ENCODE results near the gene GAL. TPM values are rescaled to one million over a fixed set of nuclear protein-coding genes. Genes with fewer than 3 reads are reported as not detected.

Gene GAL
- total RNA-seq, 5 donors from 2014 or later (not counting 1 experiment from before 2014, with no cell fraction given): 0.35 TPM; not detected in 4

DNA sequence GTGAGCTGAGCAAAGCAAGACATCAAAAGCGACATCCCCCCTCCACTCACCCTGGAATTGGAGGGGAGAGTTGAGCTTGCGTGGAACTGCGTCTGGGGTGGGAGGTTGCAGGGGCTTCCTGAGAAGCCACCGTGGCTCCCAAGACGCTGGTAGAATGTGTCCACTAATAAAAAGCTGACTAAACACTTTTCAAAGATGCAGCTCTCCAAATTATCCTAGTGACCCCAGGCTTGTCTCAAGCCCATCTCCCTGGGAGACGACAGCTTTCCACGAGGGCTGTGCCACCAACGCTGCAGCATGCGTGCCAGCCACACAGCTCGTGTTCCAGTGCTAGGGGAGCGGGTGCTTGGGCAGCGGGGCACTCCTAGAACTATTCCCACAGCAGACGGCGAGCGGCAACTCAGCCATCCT, 6.3 kb upstream of the GAL start:
- no peaks in the 10 kb centered on the region for H3K9me3 Mint-ChIP-seq
- H3K27ac ChIP-seq (ENCODE audit: low read length): no peak overlapping the region
- ATAC-seq (replicated peaks in 1 of 4) (no peak), DNase-seq (no peak)
- peaks cover 0 to 32% of the 10 kb centered on the region in 2 experiments for H3K27me3 ChIP-seq (replicated peaks in 1 of 2; ENCODE audit: control insufficient read depth in 2 of 2, extremely low read depth in 1 of 2, insufficient read depth in 2 of 2, low read length in 1 of 2)
- peaks cover 0 to 4% (median 0%) of the 10 kb centered on the region in 3 donors for H3K4me1 Mint-ChIP-seq
- H3K36me3 Mint-ChIP-seq: no peaks in the 10 kb centered on the region
- H3K36me3 ChIP-seq (ENCODE audit: control insufficient read depth in 2 of 2, extremely low read depth in 1 of 2, insufficient read depth in 1 of 2, low read length in 1 of 2): no peaks in the 10 kb centered on the region
- H3K9me3 ChIP-seq: no peaks in the 10 kb centered on the region
- H3K4me1 ChIP-seq (ENCODE audit: control insufficient read depth in 1 of 2, extremely low read depth in 1 of 2, insufficient read depth in 2 of 2, low read length in 2 of 2): no peaks in the 10 kb centered on the region
- 92% methylated on average over 2 of the region's 15 CpGs for WGBS (ENCODE audit: insufficient coverage)
- no peak overlapping the region for H3K27ac Mint-ChIP-seq
- H3K4me3 ChIP-seq (ENCODE audit: control insufficient read depth in 1 of 2, extremely low read depth in 1 of 2, low read length in 1 of 2): no peak overlapping the region
- ChIA-PET POLR2A (no interaction called here), CTCF (no interaction called here)
- H3K4me3 Mint-ChIP-seq: no peak overlapping the region
- H3K27me3 Mint-ChIP-seq: peaks cover 4 to 13% of the 10 kb centered on the region in 2 donors

DNA sequence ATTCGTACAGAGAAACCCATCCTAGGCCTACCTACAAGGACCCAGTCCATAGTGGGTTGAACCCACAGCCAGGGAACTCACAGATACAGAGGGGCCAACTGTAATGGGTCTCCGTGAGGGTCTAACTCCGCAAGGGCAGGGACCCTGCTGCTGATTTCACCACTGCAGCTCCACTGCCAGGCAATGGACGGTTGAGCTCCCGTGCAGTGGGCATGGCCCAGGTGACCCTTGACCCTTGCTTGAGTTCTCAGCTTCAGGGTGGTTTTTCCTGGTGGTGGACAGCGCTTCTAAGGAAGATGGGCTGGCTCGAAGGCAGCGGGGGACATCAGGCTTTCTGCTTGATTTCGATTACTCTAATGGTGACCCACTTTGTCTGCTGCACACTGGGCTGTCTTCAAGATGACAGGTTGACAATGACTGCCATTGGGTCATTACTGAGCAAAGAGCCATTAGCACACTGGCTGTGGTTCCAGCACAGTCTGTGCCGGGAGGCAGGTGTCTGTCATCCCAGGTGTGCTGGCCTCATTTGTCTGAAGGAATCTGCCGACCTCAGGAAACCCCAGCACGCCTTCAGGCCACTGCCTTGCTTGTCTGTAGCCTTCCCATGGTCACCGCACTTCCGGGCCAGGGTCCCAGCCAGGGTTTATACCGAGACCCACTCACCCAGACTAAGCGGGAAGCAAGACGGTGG, 3.7 kb upstream of the GAL start:
- H3K36me3 ChIP-seq (ENCODE audit: control insufficient read depth in 2 of 2, extremely low read depth in 1 of 2, insufficient read depth in 1 of 2, low read length in 1 of 2): no peaks in the 10 kb centered on the region
- POLR2A ChIA-PET: no interaction called here
- peaks cover 8 to 25% of the 10 kb centered on the region in 2 donors for H3K27me3 Mint-ChIP-seq
- no peak overlapping the region for H3K27ac ChIP-seq (ENCODE audit: low read length)
- CTCF ChIA-PET: no interaction called here
- H3K4me1 Mint-ChIP-seq: peaks cover 2 to 6% (median 3%) of the 10 kb centered on the region in 3 donors
- ATAC-seq (replicated peaks in 1 of 4): no peak
- no peak overlapping the region for H3K27ac Mint-ChIP-seq
- no peaks in the 10 kb centered on the region for H3K36me3 Mint-ChIP-seq
- H3K27me3 ChIP-seq (replicated peaks in 1 of 2; ENCODE audit: control insufficient read depth in 2 of 2, extremely low read depth in 1 of 2, insufficient read depth in 2 of 2, low read length in 1 of 2): peaks cover 0 to 49% of the 10 kb centered on the region in 2 experiments
- no peak for DNase-seq
- no peak overlapping the region for H3K4me3 Mint-ChIP-seq
- peaks cover 0 to 13% of the 10 kb centered on the region in 2 experiments for H3K4me1 ChIP-seq (ENCODE audit: control insufficient read depth in 1 of 2, extremely low read depth in 1 of 2, insufficient read depth in 2 of 2, low read length in 2 of 2)
- 92% methylated on average over 11 of the region's 17 CpGs for WGBS (ENCODE audit: insufficient coverage)
- no peak overlapping the region for H3K4me3 ChIP-seq (ENCODE audit: control insufficient read depth in 1 of 2, extremely low read depth in 1 of 2, low read length in 1 of 2)
- H3K9me3 Mint-ChIP-seq: no peaks in the 10 kb centered on the region
- H3K9me3 ChIP-seq: no peaks in the 10 kb centered on the region

DNA sequence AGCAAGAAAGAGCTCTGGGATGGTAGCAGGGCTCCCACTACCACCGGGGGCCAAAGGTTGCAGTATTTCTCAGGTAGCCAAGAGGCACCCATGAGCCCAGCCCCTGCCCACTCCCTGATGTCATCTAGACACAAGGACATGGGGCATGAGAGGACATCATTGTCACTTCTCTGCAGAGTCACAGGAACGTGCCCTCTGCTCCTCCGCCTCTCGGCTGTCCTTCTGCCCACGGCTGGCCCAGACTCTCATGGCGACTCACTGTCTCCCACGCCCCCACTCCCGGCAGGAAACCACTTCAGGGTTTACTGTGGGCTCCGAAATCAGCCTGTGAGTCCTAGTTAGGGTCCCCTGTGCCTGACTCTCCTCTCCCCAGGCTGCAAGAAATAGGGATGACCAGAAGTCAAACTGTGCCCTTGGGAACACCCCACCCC, 1.8 kb upstream of the GAL start:
- Mint-ChIP-seq H3K27me3 (peaks cover 26 to 42% of the 10 kb centered on the region in 2 donors), H3K9me3 (no peaks in the 10 kb centered on the region), H3K4me3 (peak overlapping the region in 1 of 3 donors; percentile 13), H3K36me3 (no peaks in the 10 kb centered on the region), H3K27ac (no peak overlapping the region), H3K4me1 (peaks cover 3 to 11% (median 6%) of the 10 kb centered on the region in 3 donors)
- ChIA-PET POLR2A (no interaction called here), CTCF (no interaction called here)
- H3K27me3 ChIP-seq (replicated peaks in 1 of 2; ENCODE audit: control insufficient read depth in 2 of 2, extremely low read depth in 1 of 2, insufficient read depth in 2 of 2, low read length in 1 of 2): peaks cover 0 to 63% of the 10 kb centered on the region in 2 experiments
- peaks cover 0 to 13% of the 10 kb centered on the region in 2 experiments for H3K4me1 ChIP-seq (ENCODE audit: control insufficient read depth in 1 of 2, extremely low read depth in 1 of 2, insufficient read depth in 2 of 2, low read length in 2 of 2)
- H3K9me3 ChIP-seq: no peaks in the 10 kb centered on the region
- H3K36me3 ChIP-seq (ENCODE audit: control insufficient read depth in 2 of 2, extremely low read depth in 1 of 2, insufficient read depth in 1 of 2, low read length in 1 of 2): no peaks in the 10 kb centered on the region
- WGBS (ENCODE audit: insufficient coverage): 33% methylated on average over 9 of the region's 9 CpGs
- H3K4me3 ChIP-seq (ENCODE audit: control insufficient read depth in 1 of 2, extremely low read depth in 1 of 2, low read length in 1 of 2): no peak overlapping the region
- ATAC-seq (replicated peaks in 1 of 4) (no peak), DNase-seq (no peak)
- no peak overlapping the region for H3K27ac ChIP-seq (ENCODE audit: low read length)

DNA sequence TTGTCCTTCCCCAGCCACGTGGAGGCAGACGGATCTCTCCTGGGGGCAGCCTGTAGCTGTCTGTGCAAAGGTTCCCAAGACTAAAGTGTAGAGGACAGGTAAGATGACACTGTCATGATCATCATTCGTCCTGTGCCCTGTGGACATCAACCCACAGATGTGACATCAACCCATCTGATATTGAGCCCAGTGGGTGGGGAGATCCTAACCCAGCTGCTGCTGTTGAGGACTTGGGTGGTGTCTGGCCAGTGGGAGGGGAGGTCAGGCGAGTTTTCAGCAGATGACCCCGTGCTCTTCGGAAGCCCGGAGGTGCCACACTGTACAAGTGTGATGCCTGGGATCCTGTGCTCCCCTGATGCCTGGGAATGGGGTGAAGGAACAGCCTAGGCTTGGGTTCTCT, 1.2 kb upstream of the GAL start:
- Mint-ChIP-seq H3K27me3 (peaks cover 26 to 46% of the 10 kb centered on the region in 2 donors), H3K4me3 (peak overlapping the region in 1 of 3 donors; percentile 13)

DNA sequence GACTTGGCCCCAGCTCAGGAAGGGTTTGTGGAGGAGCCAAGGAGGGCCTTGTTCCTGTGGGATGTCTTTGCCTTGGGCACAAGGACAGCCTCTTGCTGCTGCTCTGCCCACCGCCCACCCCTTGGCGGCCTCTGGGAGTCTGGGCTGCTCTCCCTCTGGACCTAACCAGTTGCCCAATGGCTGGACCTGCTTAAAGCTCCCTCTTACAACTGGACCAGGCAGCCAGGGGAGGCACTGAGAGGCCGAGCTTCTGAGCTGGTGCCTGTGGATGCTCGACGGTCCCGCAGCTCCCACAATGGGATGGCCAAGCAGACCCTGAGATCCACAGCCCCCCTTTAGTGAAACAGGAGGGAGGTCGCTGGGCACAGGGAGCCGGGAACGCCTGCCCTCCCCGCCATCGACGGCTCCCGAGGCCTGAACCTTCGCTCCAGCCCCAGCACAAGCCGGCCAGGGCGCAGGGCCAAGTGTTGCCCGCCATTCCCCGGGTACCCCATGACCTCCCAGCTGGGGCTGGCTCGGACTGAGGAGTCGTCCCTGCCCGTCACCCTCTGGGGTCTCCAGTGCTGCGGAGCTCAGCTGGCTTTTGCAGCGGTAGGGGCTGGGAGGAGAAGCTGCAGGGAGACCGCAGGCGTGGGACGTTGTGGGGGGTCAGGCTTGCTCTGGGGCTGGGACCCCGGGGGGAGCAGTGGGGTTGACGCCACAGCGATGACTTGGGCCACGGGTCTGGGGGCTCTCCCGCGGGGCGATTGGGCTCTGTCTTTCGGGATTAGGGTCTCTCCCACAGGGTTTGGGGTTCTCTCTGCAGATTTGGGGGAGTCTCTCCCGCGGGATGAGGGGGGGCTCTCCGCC, 584 bp upstream of the GAL start:
- H3K27ac ChIP-seq (ENCODE audit: low read length): no peak overlapping the region
- H3K27ac Mint-ChIP-seq: no peak overlapping the region
- no peaks in the 10 kb centered on the region for H3K9me3 ChIP-seq
- H3K27me3 Mint-ChIP-seq: peaks cover 26 to 46% of the 10 kb centered on the region in 2 donors
- H3K4me3 ChIP-seq (ENCODE audit: control insufficient read depth in 1 of 2, extremely low read depth in 1 of 2, low read length in 1 of 2): no peak overlapping the region
- H3K27me3 ChIP-seq (replicated peaks in 1 of 2; ENCODE audit: control insufficient read depth in 2 of 2, extremely low read depth in 1 of 2, insufficient read depth in 2 of 2, low read length in 1 of 2): peaks cover 0 to 62% of the 10 kb centered on the region in 2 experiments
- no peak for ATAC-seq (replicated peaks in 1 of 4)
- H3K36me3 Mint-ChIP-seq: no peaks in the 10 kb centered on the region
- 42% methylated on average over 34 of the region's 37 CpGs for WGBS (ENCODE audit: insufficient coverage)
- H3K4me1 Mint-ChIP-seq: peaks cover 3 to 11% (median 8%) of the 10 kb centered on the region in 3 donors
- peak overlapping the region in 1 of 3 donors; percentile 13 for H3K4me3 Mint-ChIP-seq
- ChIA-PET POLR2A (no interaction called here), CTCF (no interaction called here)
- H3K9me3 Mint-ChIP-seq: no peaks in the 10 kb centered on the region
- H3K4me1 ChIP-seq (ENCODE audit: control insufficient read depth in 1 of 2, extremely low read depth in 1 of 2, insufficient read depth in 2 of 2, low read length in 2 of 2): peaks cover 0 to 13% of the 10 kb centered on the region in 2 experiments
- no peak for DNase-seq
- no peaks in the 10 kb centered on the region for H3K36me3 ChIP-seq (ENCODE audit: control insufficient read depth in 2 of 2, extremely low read depth in 1 of 2, insufficient read depth in 1 of 2, low read length in 1 of 2)

More for the DNA sequence above, 1.2 kb upstream of the GAL start:
- POLR2A ChIA-PET: no interaction called here
- Mint-ChIP-seq H3K4me1 (peaks cover 3 to 11% (median 6%) of the 10 kb centered on the region in 3 donors), H3K9me3 (no peaks in the 10 kb centered on the region), H3K27ac (no peak overlapping the region), H3K36me3 (no peaks in the 10 kb centered on the region)
- ATAC-seq (replicated peaks in 1 of 4) (no peak), DNase-seq (no peak)
- peaks cover 0 to 64% of the 10 kb centered on the region in 2 experiments for H3K27me3 ChIP-seq (replicated peaks in 1 of 2; ENCODE audit: control insufficient read depth in 2 of 2, extremely low read depth in 1 of 2, insufficient read depth in 2 of 2, low read length in 1 of 2)
- peaks cover 0 to 13% of the 10 kb centered on the region in 2 experiments for H3K4me1 ChIP-seq (ENCODE audit: control insufficient read depth in 1 of 2, extremely low read depth in 1 of 2, insufficient read depth in 2 of 2, low read length in 2 of 2)
- H3K27ac ChIP-seq (ENCODE audit: low read length): no peak overlapping the region
- CTCF ChIA-PET: no interaction called here
- no peaks in the 10 kb centered on the region for H3K36me3 ChIP-seq (ENCODE audit: control insufficient read depth in 2 of 2, extremely low read depth in 1 of 2, insufficient read depth in 1 of 2, low read length in 1 of 2)
- H3K9me3 ChIP-seq: no peaks in the 10 kb centered on the region
- no peak overlapping the region for H3K4me3 ChIP-seq (ENCODE audit: control insufficient read depth in 1 of 2, extremely low read depth in 1 of 2, low read length in 1 of 2)
- 79% methylated on average over 5 of the region's 7 CpGs for WGBS (ENCODE audit: insufficient coverage)

DNA sequence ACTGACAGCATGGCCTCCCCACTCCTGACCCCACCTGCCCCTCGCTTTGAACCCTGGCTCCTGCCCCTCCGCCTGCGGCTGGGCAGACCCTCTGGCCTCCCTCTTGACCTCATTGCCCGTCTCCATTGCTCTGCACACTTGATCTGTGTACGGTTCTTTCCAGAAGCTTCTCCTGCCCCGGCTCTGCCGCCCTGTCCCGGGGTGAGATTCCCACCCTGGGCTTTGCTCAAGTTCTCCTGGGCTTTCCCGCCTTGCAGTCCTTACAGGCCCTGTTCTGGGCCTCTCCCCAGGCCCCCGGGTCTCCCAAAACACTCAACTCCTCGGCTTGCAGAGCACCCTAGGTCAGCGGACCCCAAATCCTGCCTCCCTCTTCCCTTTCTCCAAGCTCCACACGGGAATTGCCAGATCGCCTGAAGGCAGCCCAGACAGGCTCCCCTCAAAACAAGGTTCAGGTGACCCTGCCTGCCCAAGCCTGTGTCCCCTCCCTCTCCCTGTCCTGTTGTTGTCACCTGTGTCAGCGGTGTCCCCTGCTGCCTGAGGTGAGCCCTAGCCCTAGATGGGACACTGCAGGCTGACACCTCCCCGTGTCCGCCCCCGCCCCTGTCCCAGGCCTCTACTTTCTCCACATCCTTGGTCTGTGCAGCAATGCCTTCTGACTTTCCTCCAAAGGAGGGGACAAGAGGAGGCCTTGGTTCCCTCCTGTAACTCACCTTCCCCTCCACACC, 1.5 kb downstream of the GAL start:
- Histone ChIP-seq H3K9me3 (no peaks in the 10 kb centered on the region), H3K4me1 (ENCODE audit: control insufficient read depth in 1 of 2, extremely low read depth in 1 of 2, insufficient read depth in 2 of 2, low read length in 2 of 2) (peaks cover 11 to 24% of the 10 kb centered on the region in 2 experiments), H3K36me3 (ENCODE audit: control insufficient read depth in 2 of 2, extremely low read depth in 1 of 2, insufficient read depth in 1 of 2, low read length in 1 of 2) (no peaks in the 10 kb centered on the region), H3K27ac (ENCODE audit: low read length) (no peak overlapping the region), H3K27me3 (replicated peaks in 1 of 2; ENCODE audit: control insufficient read depth in 2 of 2, extremely low read depth in 1 of 2, insufficient read depth in 2 of 2, low read length in 1 of 2) (peaks cover 0 to 63% of the 10 kb centered on the region in 2 experiments), H3K4me3 (ENCODE audit: control insufficient read depth in 1 of 2, extremely low read depth in 1 of 2, low read length in 1 of 2) (no peak overlapping the region)
- POLR2A ChIA-PET: no interaction called here
- Mint-ChIP-seq H3K27me3 (peaks cover 26 to 48% of the 10 kb centered on the region in 2 donors), H3K4me3 (peak overlapping the region in 1 of 3 donors; percentile 64), H3K9me3 (no peaks in the 10 kb centered on the region), H3K36me3 (no peaks in the 10 kb centered on the region), H3K27ac (no peak overlapping the region), H3K4me1 (peaks cover 20 to 30% (median 25%) of the 10 kb centered on the region in 3 donors)
- CTCF ChIA-PET: no interaction called here
- ATAC-seq (replicated peaks in 1 of 4) (no peak), DNase-seq (no peak)
- 94% methylated on average over 13 of the region's 18 CpGs for WGBS (ENCODE audit: insufficient coverage)

Measured in T-cell (primary cell).